ENCODE results near the gene FRY.

FRY gene

GRCh38 chr13:32245555-32245954 is 214.0 kb downstream of the FRY start:
- no peak for DNase-seq (ENCODE audit: insufficient read length, low spot score)
- FAIRE-seq: no peak
- TF ChIP-seq TAF1 (IDR thresholded peaks at IDR 0.05; ENCODE audit: low read depth, low read length) (no peak), PAX5 (IDR thresholded peaks at IDR 0.05; ENCODE audit: insufficient read depth, low read length, severe bottlenecking) (no peak), POU2F2 (IDR thresholded peaks at IDR 0.05; ENCODE audit: low read depth, low read length) (no peak), POLR2AphosphoS5 (IDR thresholded peaks at IDR 0.05; ENCODE audit: low read depth, low read length) (no peak), SPI1 (IDR thresholded peaks at IDR 0.05; ENCODE audit: low read depth, low read length) (no peak), POLR2A (IDR thresholded peaks at IDR 0.05; ENCODE audit: low read depth, low read length) (no peak)

DNA sequence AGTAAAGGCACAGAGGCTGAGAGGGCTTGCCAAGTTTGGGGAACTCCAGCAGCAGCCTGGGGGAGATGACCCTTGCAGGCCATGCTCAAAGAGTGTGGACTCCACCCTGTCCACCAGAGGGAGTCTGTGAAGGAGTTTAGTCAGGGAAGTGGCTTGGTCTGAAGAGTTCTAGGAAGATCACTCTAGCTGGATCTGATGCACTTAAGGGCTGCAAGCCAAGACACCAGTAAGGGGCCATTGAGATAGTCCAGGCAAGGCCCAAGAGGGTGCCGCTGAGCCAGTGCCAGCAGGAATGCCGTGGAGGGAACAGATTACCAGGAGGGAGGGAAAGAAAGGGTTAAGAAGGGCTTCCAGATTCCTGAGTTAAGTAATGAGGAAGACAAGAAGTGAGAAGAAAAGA is 214.9 kb downstream of the FRY start:
- FAIRE-seq (peak; percentile 54), DNase-seq (ENCODE audit: insufficient read length, low spot score) (peak; percentile 17)
- TF ChIP-seq SPI1 (IDR thresholded peaks at IDR 0.05; ENCODE audit: low read depth, low read length) (peak; percentile 45), POLR2A (IDR thresholded peaks at IDR 0.05; ENCODE audit: low read depth, low read length) (no peak)

GRCh38 chr13:32247887-32248286 is 216.3 kb downstream of the FRY start:
- DNase-seq (ENCODE audit: insufficient read length, low spot score): no peak
- peak; percentile 63 for FAIRE-seq
- TF ChIP-seq SPI1 (IDR thresholded peaks at IDR 0.05; ENCODE audit: low read depth, low read length) (peak; percentile 60), TAF1 (IDR thresholded peaks at IDR 0.05; ENCODE audit: low read depth, low read length) (no peak)

- peak; percentile 81 for FAIRE-seq
- TF ChIP-seq POLR2A (IDR thresholded peaks at IDR 0.05; ENCODE audit: low read depth, low read length) (no peak), PAX5 (IDR thresholded peaks at IDR 0.05; ENCODE audit: insufficient read depth, low read length, severe bottlenecking) (no peak), SPI1 (IDR thresholded peaks at IDR 0.05; ENCODE audit: low read depth, low read length) (peak; percentile 70), TAF1 (IDR thresholded peaks at IDR 0.05; ENCODE audit: low read depth, low read length) (no peak)
Observed at GRCh38 chr13:32248801-32249200, 217.2 kb downstream of the FRY start.

DNA sequence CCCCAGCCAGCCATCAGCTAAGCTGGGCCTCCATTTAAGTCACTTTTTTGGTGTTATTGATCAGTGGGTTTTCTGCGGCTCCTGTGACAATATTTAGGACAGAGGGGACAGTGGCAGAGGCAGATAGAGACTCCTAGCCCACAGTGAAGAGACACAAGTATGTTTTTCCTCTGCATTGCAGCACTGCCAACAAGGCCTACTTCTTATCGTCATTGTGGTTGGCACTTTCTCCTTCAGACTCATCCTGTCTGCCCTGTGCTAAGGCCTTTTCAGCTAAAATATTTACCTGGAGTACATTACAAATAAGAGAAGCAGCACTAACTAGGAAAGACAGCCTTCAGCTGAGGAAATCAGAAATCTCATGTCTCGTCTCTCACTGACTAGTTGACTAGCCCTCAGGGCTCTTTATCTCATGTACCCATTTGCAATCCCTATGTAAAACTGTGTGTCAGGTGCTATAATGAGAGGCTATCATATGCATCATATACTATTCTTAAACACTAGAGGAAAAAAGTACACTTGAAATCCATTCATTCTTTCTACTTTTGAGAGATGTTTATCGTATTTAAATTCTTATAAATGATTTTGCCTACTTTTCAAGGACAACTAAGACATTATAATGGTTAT is 221.4 kb downstream of the FRY start:
- no peak for FAIRE-seq
- TF ChIP-seq PAX5 (IDR thresholded peaks at IDR 0.05; ENCODE audit: insufficient read depth, low read length, severe bottlenecking): no peak
- TF ChIP-seq POU2F2 (IDR thresholded peaks at IDR 0.05; ENCODE audit: low read depth, low read length): no peak
- TF ChIP-seq SPI1 (IDR thresholded peaks at IDR 0.05; ENCODE audit: low read depth, low read length): no peak
- no peak for TF ChIP-seq POLR2A (IDR thresholded peaks at IDR 0.05; ENCODE audit: low read depth, low read length)
- no peak for TF ChIP-seq TAF1 (IDR thresholded peaks at IDR 0.05; ENCODE audit: low read depth, low read length)
- no peak for TF ChIP-seq POLR2AphosphoS5 (IDR thresholded peaks at IDR 0.05; ENCODE audit: low read depth, low read length)
- no peak for DNase-seq (ENCODE audit: insufficient read length, low spot score)

More at GRCh38 chr13:32248801-32249200, 217.2 kb downstream of the FRY start:
- peak; percentile 25 for DNase-seq (ENCODE audit: insufficient read length, low spot score)

- DNase-seq (ENCODE audit: insufficient read length, low spot score) (no peak), FAIRE-seq (no peak)
- TF ChIP-seq POLR2A (IDR thresholded peaks at IDR 0.05; ENCODE audit: low read depth, low read length) (no peak), POU2F2 (IDR thresholded peaks at IDR 0.05; ENCODE audit: low read depth, low read length) (no peak), PAX5 (IDR thresholded peaks at IDR 0.05; ENCODE audit: insufficient read depth, low read length, severe bottlenecking) (no peak), TAF1 (IDR thresholded peaks at IDR 0.05; ENCODE audit: low read depth, low read length) (no peak), POLR2AphosphoS5 (IDR thresholded peaks at IDR 0.05; ENCODE audit: low read depth, low read length) (no peak), SPI1 (IDR thresholded peaks at IDR 0.05; ENCODE audit: low read depth, low read length) (no peak)
Observed at GRCh38 chr13:32253911-32254399, 222.4 kb downstream of the FRY start.

DNA sequence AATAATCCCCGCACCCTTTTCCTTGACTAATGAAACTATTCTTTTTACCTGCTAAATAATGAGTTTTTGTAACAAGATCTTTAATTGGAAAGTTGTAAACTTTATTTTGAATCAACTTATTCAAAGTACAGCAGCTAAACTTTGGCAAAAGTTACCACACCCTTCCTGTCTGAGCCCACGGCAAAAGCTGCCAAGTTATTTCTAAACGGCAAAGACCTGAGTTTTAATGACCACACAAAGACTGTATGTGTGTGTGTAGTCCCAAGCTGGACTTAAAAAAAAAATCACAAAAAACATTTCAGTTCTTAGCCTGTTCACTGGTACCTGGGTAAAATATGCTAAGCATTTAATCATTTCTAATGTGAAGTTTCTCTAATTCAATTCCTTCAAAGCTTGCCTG is 222.8 kb downstream of the FRY start:
- no peak for DNase-seq (ENCODE audit: insufficient read length, low spot score)
- no peak for TF ChIP-seq SPI1 (IDR thresholded peaks at IDR 0.05; ENCODE audit: low read depth, low read length)
- TF ChIP-seq PAX5 (IDR thresholded peaks at IDR 0.05; ENCODE audit: insufficient read depth, low read length, severe bottlenecking): no peak
- no peak for TF ChIP-seq TAF1 (IDR thresholded peaks at IDR 0.05; ENCODE audit: low read depth, low read length)
- TF ChIP-seq POLR2A (IDR thresholded peaks at IDR 0.05; ENCODE audit: low read depth, low read length): no peak
- TF ChIP-seq POLR2AphosphoS5 (IDR thresholded peaks at IDR 0.05; ENCODE audit: low read depth, low read length): no peak
- no peak for TF ChIP-seq POU2F2 (IDR thresholded peaks at IDR 0.05; ENCODE audit: low read depth, low read length)
- FAIRE-seq: no peak

DNA sequence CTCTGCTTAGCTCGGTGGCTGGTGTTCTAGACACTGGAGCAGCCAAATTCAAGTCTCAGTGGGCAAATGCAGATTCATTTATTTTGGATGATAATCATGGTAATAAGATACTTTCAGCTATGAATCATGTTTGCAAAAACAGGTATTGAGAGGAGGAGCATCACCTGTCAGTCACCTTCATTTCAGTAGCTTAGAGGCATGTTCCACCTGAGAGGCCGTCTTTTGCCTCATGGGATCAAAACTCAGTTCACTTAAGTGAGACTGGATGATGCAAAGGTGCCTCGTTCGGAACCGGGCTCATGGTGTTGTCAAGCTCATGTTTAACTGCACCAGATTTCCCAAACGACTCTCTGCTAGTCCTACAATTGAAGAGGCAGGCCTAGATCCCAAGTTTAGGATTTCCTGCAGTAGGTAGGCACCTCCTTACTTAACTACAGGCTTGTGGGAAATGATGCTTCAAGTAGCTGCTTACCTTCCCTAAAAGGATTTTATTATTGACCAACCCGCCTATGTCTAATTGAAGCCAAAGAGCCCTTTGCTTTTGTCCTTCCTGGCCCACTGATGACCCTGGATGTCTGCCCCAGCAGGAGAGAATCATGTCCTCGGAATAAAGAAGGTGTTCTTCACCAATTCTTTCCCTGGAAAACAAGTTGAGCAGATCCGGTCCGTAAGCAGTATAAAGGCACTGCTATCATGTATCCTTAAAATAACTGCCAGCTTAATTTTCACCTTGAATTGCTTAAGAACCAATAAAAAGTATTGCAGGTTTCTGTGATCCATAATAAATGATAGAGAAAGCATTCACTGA is 223.5 kb downstream of the FRY start:
- DNase-seq (ENCODE audit: insufficient read length, low spot score) (no peak), FAIRE-seq (no peak)
- TF ChIP-seq POLR2AphosphoS5 (IDR thresholded peaks at IDR 0.05; ENCODE audit: low read depth, low read length): no peak
- TF ChIP-seq PAX5 (IDR thresholded peaks at IDR 0.05; ENCODE audit: insufficient read depth, low read length, severe bottlenecking): no peak
- TF ChIP-seq POLR2A (IDR thresholded peaks at IDR 0.05; ENCODE audit: low read depth, low read length): no peak
- TF ChIP-seq SPI1 (IDR thresholded peaks at IDR 0.05; ENCODE audit: low read depth, low read length): no peak
- TF ChIP-seq POU2F2 (IDR thresholded peaks at IDR 0.05; ENCODE audit: low read depth, low read length): no peak
- no peak for TF ChIP-seq TAF1 (IDR thresholded peaks at IDR 0.05; ENCODE audit: low read depth, low read length)

GRCh38 chr13:32255724-32256109 is 224.1 kb downstream of the FRY start:
- DNase-seq (ENCODE audit: insufficient read length, low spot score) (no peak), FAIRE-seq (no peak)
- TF ChIP-seq POLR2AphosphoS5 (IDR thresholded peaks at IDR 0.05; ENCODE audit: low read depth, low read length) (no peak), POU2F2 (IDR thresholded peaks at IDR 0.05; ENCODE audit: low read depth, low read length) (no peak), PAX5 (IDR thresholded peaks at IDR 0.05; ENCODE audit: insufficient read depth, low read length, severe bottlenecking) (no peak), SPI1 (IDR thresholded peaks at IDR 0.05; ENCODE audit: low read depth, low read length) (no peak), POLR2A (IDR thresholded peaks at IDR 0.05; ENCODE audit: low read depth, low read length) (no peak), TAF1 (IDR thresholded peaks at IDR 0.05; ENCODE audit: low read depth, low read length) (no peak)

DNA sequence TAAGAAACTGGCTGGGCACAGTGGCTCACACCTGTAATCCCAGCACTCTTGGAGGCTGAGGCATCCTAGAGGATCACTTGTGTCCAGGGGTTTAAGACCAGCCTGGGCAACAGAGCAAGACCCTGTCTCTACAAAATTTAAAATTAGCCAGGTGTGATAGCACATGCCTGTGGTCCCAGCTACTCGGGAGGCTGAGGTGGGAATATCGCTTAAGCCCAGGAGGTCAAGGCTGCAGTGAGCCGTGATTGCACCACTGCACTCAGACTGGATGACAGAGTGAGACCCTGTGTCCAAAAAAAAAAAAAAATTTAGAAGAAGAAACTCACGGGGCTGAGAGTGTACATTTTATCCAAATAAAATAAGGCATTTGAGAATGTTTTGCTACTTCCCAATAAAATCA is 224.7 kb downstream of the FRY start:
- TF ChIP-seq POU2F2 (IDR thresholded peaks at IDR 0.05; ENCODE audit: low read depth, low read length): no peak
- no peak for FAIRE-seq

More for the DNA sequence above, 224.7 kb downstream of the FRY start:
- no peak for DNase-seq (ENCODE audit: insufficient read length, low spot score)

All from GM12891 (cell line).